Measurements from ENCODE around the gene MAD1L1. TPM values are rescaled to one million over a fixed set of nuclear protein-coding genes. Genes with fewer than 3 reads are reported as not detected.

The MAD1L1 gene
- total RNA-seq, 2 donors from 2014 or later, result 59.1 to 61.4 TPM

DNA sequence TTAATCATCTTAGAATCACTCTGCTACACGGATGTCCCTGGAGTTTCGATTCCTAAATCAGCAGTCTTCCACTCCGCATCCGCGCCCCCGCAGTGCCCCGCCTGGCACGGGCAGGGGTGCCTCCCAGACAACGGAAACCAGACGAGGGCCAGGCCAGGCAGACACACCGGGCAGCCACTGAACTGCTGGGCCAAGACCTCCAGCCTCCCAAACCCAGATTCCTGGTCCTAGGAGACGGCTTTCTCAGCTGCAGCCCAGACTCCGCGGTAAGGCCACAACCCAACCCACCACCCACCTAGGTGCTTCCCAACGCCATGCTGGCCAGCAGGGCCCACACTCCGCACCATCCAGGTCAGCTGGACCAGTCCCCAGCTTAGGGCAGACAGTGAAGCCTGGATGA is 33.2 kb downstream of the MAD1L1 start:
- Histone ChIP-seq H3K9ac (ENCODE audit: extremely low read depth, low read length, poor library complexity, severe bottlenecking) (no peak overlapping the region), H3K27ac (ENCODE audit: low read depth, low read length) (no peak overlapping the region), H3K9me3 (ENCODE audit: control insufficient read depth, low read length) (peaks cover 5% of the 10 kb centered on the region), H3K36me3 (ENCODE audit: control insufficient read depth, insufficient read depth, low read length) (peaks cover 37% of the 10 kb centered on the region), H3K4me1 (ENCODE audit: control insufficient read depth, insufficient read depth, low read length) (peaks cover 11% of the 10 kb centered on the region), H3K27me3 (ENCODE audit: control insufficient read depth, insufficient read depth, low read length, poor library complexity, severe bottlenecking) (no peaks in the 10 kb centered on the region), H3K4me3 (ENCODE audit: low read length) (no peak overlapping the region)
- H3K27ac Mint-ChIP-seq, result no peak overlapping the region
- H3K9me3 Mint-ChIP-seq, result peaks cover 5% of the 10 kb centered on the region
- TF ChIP-seq, protein P1, sequence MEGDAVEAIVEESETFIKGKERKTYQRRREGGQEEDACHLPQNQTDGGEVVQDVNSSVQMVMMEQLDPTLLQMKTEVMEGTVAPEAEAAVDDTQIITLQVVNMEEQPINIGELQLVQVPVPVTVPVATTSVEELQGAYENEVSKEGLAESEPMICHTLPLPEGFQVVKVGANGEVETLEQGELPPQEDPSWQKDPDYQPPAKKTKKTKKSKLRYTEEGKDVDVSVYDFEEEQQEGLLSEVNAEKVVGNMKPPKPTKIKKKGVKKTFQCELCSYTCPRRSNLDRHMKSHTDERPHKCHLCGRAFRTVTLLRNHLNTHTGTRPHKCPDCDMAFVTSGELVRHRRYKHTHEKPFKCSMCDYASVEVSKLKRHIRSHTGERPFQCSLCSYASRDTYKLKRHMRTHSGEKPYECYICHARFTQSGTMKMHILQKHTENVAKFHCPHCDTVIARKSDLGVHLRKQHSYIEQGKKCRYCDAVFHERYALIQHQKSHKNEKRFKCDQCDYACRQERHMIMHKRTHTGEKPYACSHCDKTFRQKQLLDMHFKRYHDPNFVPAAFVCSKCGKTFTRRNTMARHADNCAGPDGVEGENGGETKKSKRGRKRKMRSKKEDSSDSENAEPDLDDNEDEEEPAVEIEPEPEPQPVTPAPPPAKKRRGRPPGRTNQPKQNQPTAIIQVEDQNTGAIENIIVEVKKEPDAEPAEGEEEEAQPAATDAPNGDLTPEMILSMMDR (conservative IDR thresholded peaks at IDR 0.05), result no peak
- peak; percentile 35 for DNase-seq
- peaks cover 47% of the 10 kb centered on the region for H3K36me3 Mint-ChIP-seq (ENCODE audit: low read depth)
- peaks cover 23% of the 10 kb centered on the region for H3K4me1 Mint-ChIP-seq
- WGBS, 2 experiments (ENCODE audit: insufficient coverage in 1 of 2, insufficient read length in 1 of 2), result 89 to 91% methylated on average over 9 to 16 of the region's 16 CpGs
- no peak overlapping the region for H3K4me3 Mint-ChIP-seq
- no peaks in the 10 kb centered on the region for H3K27me3 Mint-ChIP-seq (ENCODE audit: insufficient read depth)

GRCh38 chr7:2198760-2199159 is 34.0 kb downstream of the MAD1L1 start:
- no peak overlapping the region for H3K27ac Mint-ChIP-seq

DNA sequence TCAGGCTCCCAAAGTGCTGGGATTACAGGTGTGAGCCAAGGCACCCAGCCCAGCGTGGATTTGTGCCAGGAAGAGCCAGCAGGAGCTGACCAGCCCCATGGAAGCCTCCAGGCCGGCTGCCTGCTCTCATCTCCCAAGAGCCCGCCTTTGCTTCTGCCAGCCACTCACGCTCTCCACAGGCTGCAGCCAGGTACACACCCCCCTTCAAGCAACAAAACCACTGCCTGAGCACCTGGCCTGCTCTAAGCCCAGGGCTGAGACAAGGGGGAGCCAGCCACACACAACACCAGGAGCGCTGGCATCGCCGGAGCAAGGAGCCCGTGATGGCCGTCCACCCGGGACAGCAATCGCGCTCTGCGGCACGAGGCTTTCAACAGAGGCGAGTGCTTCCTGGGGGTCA is 34.5 kb downstream of the MAD1L1 start:
- TF ChIP-seq, protein P1 (conservative IDR thresholded peaks at IDR 0.05), result no peak

More at GRCh38 chr7:2198760-2199159, 34.0 kb downstream of the MAD1L1 start:
- no peak overlapping the region for H3K4me3 Mint-ChIP-seq
- H3K36me3 ChIP-seq (ENCODE audit: control insufficient read depth, insufficient read depth, low read length), result peaks cover 37% of the 10 kb centered on the region
- H3K27me3 ChIP-seq (ENCODE audit: control insufficient read depth, insufficient read depth, low read length, poor library complexity, severe bottlenecking), result no peaks in the 10 kb centered on the region
- H3K4me1 Mint-ChIP-seq, result peaks cover 24% of the 10 kb centered on the region
- no peaks in the 10 kb centered on the region for H3K27me3 Mint-ChIP-seq (ENCODE audit: insufficient read depth)
- no peak overlapping the region for H3K27ac ChIP-seq (ENCODE audit: low read depth, low read length)
- TF ChIP-seq, protein P1 (conservative IDR thresholded peaks at IDR 0.05), result no peak
- peaks cover 5% of the 10 kb centered on the region for H3K9me3 Mint-ChIP-seq
- H3K4me3 ChIP-seq (ENCODE audit: low read length), result no peak overlapping the region
- peaks cover 11% of the 10 kb centered on the region for H3K4me1 ChIP-seq (ENCODE audit: control insufficient read depth, insufficient read depth, low read length)
- peaks cover 5% of the 10 kb centered on the region for H3K9me3 ChIP-seq (ENCODE audit: control insufficient read depth, low read length)
- H3K36me3 Mint-ChIP-seq (ENCODE audit: low read depth), result peaks cover 47% of the 10 kb centered on the region
- 92 to 96% methylated on average over 10 of the region's 10 CpGs for WGBS, 2 experiments (ENCODE audit: insufficient coverage in 1 of 2, insufficient read length in 1 of 2)
- DNase-seq, result no peak
- H3K9ac ChIP-seq (ENCODE audit: extremely low read depth, low read length, poor library complexity, severe bottlenecking), result no peak overlapping the region

More for the DNA sequence above, 34.5 kb downstream of the MAD1L1 start:
- Histone ChIP-seq H3K27me3 (ENCODE audit: control insufficient read depth, insufficient read depth, low read length, poor library complexity, severe bottlenecking) (no peaks in the 10 kb centered on the region), H3K9me3 (ENCODE audit: control insufficient read depth, low read length) (peaks cover 5% of the 10 kb centered on the region), H3K36me3 (ENCODE audit: control insufficient read depth, insufficient read depth, low read length) (peaks cover 37% of the 10 kb centered on the region), H3K9ac (ENCODE audit: extremely low read depth, low read length, poor library complexity, severe bottlenecking) (no peak overlapping the region), H3K27ac (ENCODE audit: low read depth, low read length) (no peak overlapping the region), H3K4me3 (ENCODE audit: low read length) (no peak overlapping the region), H3K4me1 (ENCODE audit: control insufficient read depth, insufficient read depth, low read length) (peaks cover 11% of the 10 kb centered on the region)
- H3K4me3 Mint-ChIP-seq, result no peak overlapping the region
- no peaks in the 10 kb centered on the region for H3K27me3 Mint-ChIP-seq (ENCODE audit: insufficient read depth)
- peaks cover 26% of the 10 kb centered on the region for H3K4me1 Mint-ChIP-seq
- DNase-seq, result peak; percentile 67
- H3K9me3 Mint-ChIP-seq, result peaks cover 5% of the 10 kb centered on the region
- peak overlapping the region; percentile 30 for H3K27ac Mint-ChIP-seq
- H3K36me3 Mint-ChIP-seq (ENCODE audit: low read depth), result peaks cover 52% of the 10 kb centered on the region
- 92 to 94% methylated on average over 13 to 15 of the region's 15 CpGs for WGBS, 2 experiments (ENCODE audit: insufficient coverage in 1 of 2, insufficient read length in 1 of 2)

Data from endodermal cell (in vitro differentiated cells).